HEK293 (cell line): ENCODE measurements around the gene ARTN.

Source experiments
- CTCF ChIA-PET: fragments of 350-600 bp; formaldehyde crosslinking; extraction: SDS; loops from one replicate; lab custom pipeline; 2021; ENCODE audit warnings: antibody characterized with exemption; lab: Yijun Ruan, JAX
- POLR2A ChIA-PET: fragments of 300-600 bp; formaldehyde crosslinking; extraction: SDS; loops from one replicate; lab custom pipeline; 2020; ENCODE audit warnings: antibody characterized with exemption, inconsistent platforms; lab: Yijun Ruan, JAX
- H3K27ac ChIP-seq: fragments of 200-500 bp; sonication (Bioruptor generic); 2 replicates; pipeline ENCODE4 v1.5.1; 2014; ENCODE audit warnings: low read depth, low read length, control low read depth, inconsistent platforms; ENCODE audit errors: extremely low read depth
- H3K36me3 ChIP-seq, 2 experiments: fragments of 200-500 bp in 1 of 2; sonication (Bioruptor generic) in 1 of 2; 1 replicate in 1 of 2; 2 replicates in 1 of 2; pipeline ENCODE4 v1.5.1; 2014 to 2017; ENCODE audit warnings: inconsistent platforms in 2 of 2, low read length in 2 of 2; ENCODE audit not compliant: control insufficient read depth in 2 of 2, insufficient read depth in 1 of 2
- H3K4me1 ChIP-seq: fragments of 200-500 bp; sonication (Bioruptor generic); 2 replicates; pipeline ENCODE4 v1.5.1; 2014; ENCODE audit warnings: mild to moderate bottlenecking, low read length, inconsistent platforms; ENCODE audit not compliant: control insufficient read depth, insufficient read depth
- H3K4me3 ChIP-seq: 2 replicates; pipeline ENCODE4 v1.5.1; 2011; ENCODE audit warnings: low read depth, mild to moderate bottlenecking, control low read depth, low read length, moderate library complexity
- H3K9me3 ChIP-seq: fragments of 200-500 bp; sonication (Bioruptor generic); 2 replicates; pipeline ENCODE4 v1.5.1; 2014; ENCODE audit warnings: low read depth, low read length, inconsistent platforms; ENCODE audit not compliant: control insufficient read depth, insufficient read depth
- BCL11B ChIP-seq: fragments of 450-650 bp; formaldehyde crosslinking; IDR thresholded peaks from 2 replicates; pipeline ENCODE4 v1.5.1; 2016; ENCODE audit warnings: low read depth, missing biosample characterization, missing genetic modification characterization
- GFI1B ChIP-seq: fragments of 450-650 bp; formaldehyde crosslinking; IDR thresholded peaks from 2 replicates; pipeline ENCODE4 v1.5.1; 2016; ENCODE audit warnings: missing biosample characterization, missing genetic modification characterization
- PRDM1 ChIP-seq: fragments of 450-650 bp; formaldehyde crosslinking; IDR thresholded peaks from 2 replicates; pipeline ENCODE4; 2016; ENCODE audit warnings: missing biosample characterization, missing genetic modification characterization
- SP3 ChIP-seq: fragments of 450-650 bp; formaldehyde crosslinking; IDR thresholded peaks from 2 replicates; pipeline ENCODE4 v1.5.1; 2016; ENCODE audit warnings: missing biosample characterization, missing genetic modification characterization
- WT1 ChIP-seq: fragments of 450-650 bp; formaldehyde crosslinking; IDR thresholded peaks from 2 replicates; pipeline ENCODE4 v1.5.1; 2016; ENCODE audit warnings: missing biosample characterization, missing genetic modification characterization
- ZBTB48 ChIP-seq: fragments of 450-650 bp; formaldehyde crosslinking; IDR thresholded peaks from 2 replicates; pipeline ENCODE4 v1.5.1; 2016; ENCODE audit warnings: missing biosample characterization, missing genetic modification characterization
- ZIC2 ChIP-seq: fragments of 450-650 bp; formaldehyde crosslinking; IDR thresholded peaks from 2 replicates; pipeline ENCODE4 v1.5.1; 2016; ENCODE audit warnings: missing biosample characterization, missing genetic modification characterization
- ZNF138 ChIP-seq: fragments of 450-650 bp; formaldehyde crosslinking; IDR thresholded peaks from 2 replicates; pipeline ENCODE4 v1.5.1; 2016; ENCODE audit warnings: missing biosample characterization, missing genetic modification characterization, borderline replicate concordance
- ZNF184 ChIP-seq: fragments of 450-650 bp; IDR thresholded peaks from 2 replicates; pipeline ENCODE4 v1.5.1; 2018; ENCODE audit warnings: missing biosample characterization, mild to moderate bottlenecking, missing genetic modification characterization
- ZNF223 ChIP-seq: fragments of 450-650 bp; formaldehyde crosslinking; IDR thresholded peaks from 2 replicates; pipeline ENCODE4 v1.5.1; 2016; ENCODE audit warnings: missing biosample characterization, missing genetic modification characterization
- ZNF274 ChIP-seq, 2 experiments: fragments of 200-500 bp in 1 of 2; fragments of 450-650 bp in 1 of 2; sonication (Bioruptor generic) in 1 of 2; formaldehyde crosslinking in 1 of 2; IDR thresholded peaks; 2 replicates each; pipeline versions ENCODE4 v1.5.1 to v1.6.1; 2014 to 2016; ENCODE audit warnings: borderline replicate concordance in 1 of 2, inconsistent platforms in 1 of 2, low read length in 1 of 2, missing biosample characterization in 1 of 2, missing genetic modification characterization in 1 of 2
- ZNF324 ChIP-seq: fragments of 450-650 bp; formaldehyde crosslinking; IDR thresholded peaks from 2 replicates; pipeline ENCODE4 v1.5.1; 2016; ENCODE audit warnings: missing biosample characterization, missing genetic modification characterization
- ZNF335 ChIP-seq: fragments of 450-650 bp; formaldehyde crosslinking; conservative IDR thresholded peaks from 2 replicates; pipeline ENCODE4 v1.5.1; 2016; ENCODE audit warnings: missing biosample characterization, missing genetic modification characterization
- ZNF354C ChIP-seq: fragments of 450-650 bp; formaldehyde crosslinking; IDR thresholded peaks from 2 replicates; pipeline ENCODE4 v1.5.1; 2016; ENCODE audit warnings: missing biosample characterization, missing genetic modification characterization, low read depth, borderline replicate concordance
- ZNF48 ChIP-seq: fragments of 450-650 bp; formaldehyde crosslinking; IDR thresholded peaks from 2 replicates; pipeline ENCODE4 v1.5.1; 2016; ENCODE audit warnings: missing biosample characterization, missing genetic modification characterization
- ZNF521 ChIP-seq: fragments of 450-650 bp; formaldehyde crosslinking; IDR thresholded peaks from 2 replicates; pipeline ENCODE4 v1.5.1; 2017; ENCODE audit warnings: missing biosample characterization, mild to moderate bottlenecking, missing genetic modification characterization
- ZNF529 ChIP-seq: fragments of 450-650 bp; formaldehyde crosslinking; IDR thresholded peaks from 2 replicates; pipeline ENCODE4 v1.5.1; 2017; ENCODE audit warnings: missing genetic modification characterization, missing biosample characterization; ENCODE audit not compliant: insufficient replicate concordance
- ZNF558 ChIP-seq: fragments of 450-650 bp; formaldehyde crosslinking; IDR thresholded peaks from 2 replicates; pipeline ENCODE4 v1.5.1; 2016; ENCODE audit warnings: missing biosample characterization, missing genetic modification characterization
- ZNF561 ChIP-seq: fragments of 450-650 bp; IDR thresholded peaks from 2 replicates; pipeline ENCODE4 v1.5.1; 2018; ENCODE audit warnings: missing biosample characterization, missing genetic modification characterization, borderline replicate concordance
- ZNF596 ChIP-seq: fragments of 450-650 bp; IDR thresholded peaks from 2 replicates; pipeline ENCODE4 v1.5.0; 2018; ENCODE audit warnings: missing biosample characterization, mild to moderate bottlenecking, missing genetic modification characterization, moderate library complexity
- ZNF600 ChIP-seq: fragments of 450-650 bp; formaldehyde crosslinking; IDR thresholded peaks from 2 replicates; pipeline ENCODE4 v1.5.1; 2016; ENCODE audit warnings: missing biosample characterization, missing genetic modification characterization
- ZNF658 ChIP-seq: fragments of 450-650 bp; formaldehyde crosslinking; IDR thresholded peaks from 2 replicates; pipeline ENCODE4; 2016; ENCODE audit warnings: missing biosample characterization, missing genetic modification characterization
- ZNF660 ChIP-seq: fragments of 450-650 bp; IDR thresholded peaks from 2 replicates; pipeline ENCODE4 v1.5.1; 2018; ENCODE audit warnings: missing biosample characterization, mild to moderate bottlenecking, missing genetic modification characterization
- ZNF677 ChIP-seq: fragments of 450-650 bp; IDR thresholded peaks from 2 replicates; pipeline ENCODE4 v1.5.0; 2018; ENCODE audit warnings: missing biosample characterization, mild to moderate bottlenecking, missing genetic modification characterization, moderate library complexity
- ZNF792 ChIP-seq: fragments of 450-650 bp; formaldehyde crosslinking; IDR thresholded peaks from 2 replicates; pipeline ENCODE4 v1.5.1; 2016; ENCODE audit warnings: missing biosample characterization, missing genetic modification characterization
- TF ChIP-seq, protein P1 (sequence below): fragments of 450-650 bp; formaldehyde crosslinking; IDR thresholded peaks from 2 replicates; pipeline ENCODE4 v1.5.1; 2016; ENCODE audit warnings: missing biosample characterization, missing genetic modification characterization
- TF ChIP-seq, protein P2 (sequence below): fragments of 450-650 bp; formaldehyde crosslinking; IDR thresholded peaks from 2 replicates; pipeline ENCODE4 v1.5.1; 2016; ENCODE audit warnings: missing biosample characterization, missing genetic modification characterization

ARTN gene

DNA sequence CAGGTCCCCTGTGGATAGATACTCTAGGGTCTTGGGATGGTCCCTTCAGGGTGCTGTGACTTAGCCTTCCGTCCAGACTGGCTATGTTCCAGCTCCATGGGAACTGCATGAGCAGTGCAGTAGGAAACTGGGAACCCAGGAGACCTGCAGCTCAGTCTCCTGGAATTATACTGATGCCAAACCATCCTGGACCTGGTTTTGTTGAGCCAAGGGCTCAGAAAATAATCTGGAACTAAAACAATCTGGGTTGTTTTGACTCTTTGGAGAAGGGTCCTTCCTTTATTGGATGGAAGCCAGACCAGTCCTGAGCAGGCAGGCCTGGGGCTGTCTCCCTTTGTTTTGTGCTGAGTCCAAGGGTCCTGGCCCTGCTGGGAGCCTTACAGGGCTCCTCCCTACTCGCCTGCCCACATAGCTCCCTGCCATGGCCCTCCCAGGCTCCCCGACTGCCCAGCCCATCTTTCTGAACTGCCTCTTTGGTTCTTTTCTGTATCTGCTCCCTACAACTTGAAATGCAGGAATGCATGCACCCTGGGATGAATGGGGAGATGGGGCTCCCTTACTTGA is 14.4 kb downstream of the ARTN start:
- no peak for TF ChIP-seq WT1 (tag by site-specific recombination)
- TF ChIP-seq, protein P1, sequence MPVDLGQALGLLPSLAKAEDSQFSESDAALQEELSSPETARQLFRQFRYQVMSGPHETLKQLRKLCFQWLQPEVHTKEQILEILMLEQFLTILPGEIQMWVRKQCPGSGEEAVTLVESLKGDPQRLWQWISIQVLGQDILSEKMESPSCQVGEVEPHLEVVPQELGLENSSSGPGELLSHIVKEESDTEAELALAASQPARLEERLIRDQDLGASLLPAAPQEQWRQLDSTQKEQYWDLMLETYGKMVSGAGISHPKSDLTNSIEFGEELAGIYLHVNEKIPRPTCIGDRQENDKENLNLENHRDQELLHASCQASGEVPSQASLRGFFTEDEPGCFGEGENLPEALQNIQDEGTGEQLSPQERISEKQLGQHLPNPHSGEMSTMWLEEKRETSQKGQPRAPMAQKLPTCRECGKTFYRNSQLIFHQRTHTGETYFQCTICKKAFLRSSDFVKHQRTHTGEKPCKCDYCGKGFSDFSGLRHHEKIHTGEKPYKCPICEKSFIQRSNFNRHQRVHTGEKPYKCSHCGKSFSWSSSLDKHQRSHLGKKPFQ: no peak
- TF ChIP-seq ZNF223: no peak
- TF ChIP-seq ZNF529: no peak
- TF ChIP-seq ZIC2 (tag by site-specific recombination): peak; percentile 51
- TF ChIP-seq PRDM1: no peak
- TF ChIP-seq ZNF792 (tag by site-specific recombination): no peak
- TF ChIP-seq ZBTB48: 0 out of 2 replicates have a peak, but pooled peaks have one; percentile 21
- TF ChIP-seq ZNF335 (tag by site-specific recombination): peak; percentile 98
- H3K4me3 ChIP-seq: peak overlapping the region; percentile 85
- H3K27ac ChIP-seq: no peak overlapping the region; the same call in 1 of the 2 replicates
- peaks cover 7% of the 10 kb centered on the region for H3K4me1 ChIP-seq
- peaks cover 0 to 34% of the 10 kb centered on the region in 2 experiments; a peak in 1 of 3 replicates for H3K36me3 ChIP-seq
- POLR2A ChIA-PET: interaction anchor here (0.6 to 2.7 kb wide), 9 partner anchors 10 to 590 kb away, joined by 3 to 15 read pairs (median 4); partner anchors contain the start of genes ATP6V0B, CDC20 and KDM4A
- CTCF ChIA-PET: interaction anchor here (0.5 to 6.4 kb wide), 3 partner anchors 99 to 1193 kb away, joined by 3 to 79 read pairs (median 4); no protein-coding TSS in a partner anchor
- no peaks in the 10 kb centered on the region for H3K9me3 ChIP-seq

DNA sequence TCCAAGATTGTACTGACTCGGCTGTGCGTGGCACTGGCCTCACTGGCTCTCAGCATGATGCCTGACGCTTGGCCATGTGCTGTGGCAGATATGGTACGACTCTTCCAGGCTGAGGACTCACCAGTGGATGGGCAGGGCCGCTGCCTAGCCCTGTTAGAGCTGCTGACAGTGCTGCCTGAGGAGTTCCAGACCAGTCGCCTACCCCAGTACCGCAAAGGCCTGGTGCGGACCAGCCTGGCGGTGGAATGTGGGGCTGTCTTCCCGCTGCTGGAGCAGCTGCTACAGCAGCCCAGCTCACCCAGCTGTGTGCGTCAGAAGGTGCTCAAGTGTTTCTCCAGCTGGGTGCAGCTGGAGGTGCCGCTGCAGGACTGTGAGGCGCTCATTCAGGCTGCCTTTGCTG is 16.1 kb downstream of the ARTN start:
- peaks cover 11% of the 10 kb centered on the region for H3K4me1 ChIP-seq
- H3K9me3 ChIP-seq: no peaks in the 10 kb centered on the region
- no peak for TF ChIP-seq ZNF558 (tag by site-specific recombination)
- TF ChIP-seq ZNF600 (tag by site-specific recombination): peak; percentile 68
- TF ChIP-seq, all 188 proteins: peak for 1
- ChIA-PET POLR2A (interaction anchor here (0.9 kb wide), 1 partner anchor 21 kb away, joined by 3 read pairs; no protein-coding TSS in a partner anchor), CTCF (no interaction called here)
- no peak overlapping the region for H3K4me3 ChIP-seq
- no peak overlapping the region for H3K27ac ChIP-seq
- peaks cover 0 to 38% of the 10 kb centered on the region in 2 experiments; a peak in 1 of 3 replicates for H3K36me3 ChIP-seq

DNA sequence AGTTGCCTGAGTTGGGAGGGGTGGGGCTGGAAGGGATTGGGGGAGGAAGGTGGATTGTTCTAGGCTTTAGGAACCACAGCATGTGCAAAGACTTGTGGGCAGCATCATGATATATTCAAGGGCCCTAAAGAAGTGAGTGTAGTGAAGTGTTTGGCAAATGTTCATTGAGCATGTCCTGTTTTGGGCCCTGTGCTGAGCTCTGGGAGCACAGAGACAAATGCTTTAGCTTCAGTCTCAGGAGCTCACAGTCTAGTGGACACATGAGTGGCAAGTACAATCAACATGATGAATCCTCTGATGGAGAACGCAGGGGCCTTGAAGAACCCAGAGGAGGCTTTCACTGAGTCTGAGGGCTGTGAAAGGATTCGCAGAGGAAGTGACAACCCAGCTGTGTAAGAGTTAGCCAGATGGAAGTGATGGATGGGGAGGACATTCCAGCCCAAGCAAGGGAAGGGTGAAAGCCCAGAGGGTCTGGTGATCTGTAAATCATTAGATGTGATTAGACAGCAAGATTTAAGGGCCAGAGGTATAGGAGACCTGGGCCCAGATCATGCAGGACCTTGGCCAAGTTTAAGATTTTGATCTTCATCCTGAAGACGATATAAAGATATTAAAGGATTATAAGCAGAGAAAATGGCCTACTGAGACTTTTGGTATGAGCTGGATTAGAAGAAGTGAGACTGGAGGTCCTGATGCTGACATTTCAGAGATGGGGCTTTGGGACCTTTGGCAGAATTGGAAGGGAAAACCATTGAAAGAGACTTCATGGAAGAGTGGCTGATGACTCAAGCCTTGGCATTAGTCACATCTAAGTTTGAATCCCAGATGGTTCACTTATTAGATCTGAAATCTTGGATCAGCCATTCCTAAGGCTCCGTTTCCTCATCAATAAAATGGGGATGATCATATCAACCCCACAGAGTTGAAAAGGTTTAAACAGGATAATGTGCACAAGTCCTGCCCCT is 17.7 kb downstream of the ARTN start:
- no peak overlapping the region for H3K27ac ChIP-seq
- no peak overlapping the region for H3K4me3 ChIP-seq
- ChIA-PET POLR2A (interaction anchor here (1.6 kb wide), 1 partner anchor 23 kb away, joined by 4 read pairs; no protein-coding TSS in a partner anchor), CTCF (interaction anchor here (0.6 to 1.4 kb wide), 4 partner anchors 16 to 644 kb away, joined by 3 to 4 read pairs (median 4); no protein-coding TSS in a partner anchor)
- H3K36me3 ChIP-seq: peaks cover 0 to 50% of the 10 kb centered on the region in 2 experiments; a peak in 1 of 3 replicates
- peaks cover 11% of the 10 kb centered on the region for H3K4me1 ChIP-seq
- no peaks in the 10 kb centered on the region for H3K9me3 ChIP-seq
- TF ChIP-seq ZNF660: no peak
- no peak for TF ChIP-seq ZNF561 (tag by site-specific recombination)
- no peak for TF ChIP-seq GFI1B (tag by site-specific recombination)
- TF ChIP-seq ZNF138 (tag by site-specific recombination): no peak
- TF ChIP-seq, protein P2, sequence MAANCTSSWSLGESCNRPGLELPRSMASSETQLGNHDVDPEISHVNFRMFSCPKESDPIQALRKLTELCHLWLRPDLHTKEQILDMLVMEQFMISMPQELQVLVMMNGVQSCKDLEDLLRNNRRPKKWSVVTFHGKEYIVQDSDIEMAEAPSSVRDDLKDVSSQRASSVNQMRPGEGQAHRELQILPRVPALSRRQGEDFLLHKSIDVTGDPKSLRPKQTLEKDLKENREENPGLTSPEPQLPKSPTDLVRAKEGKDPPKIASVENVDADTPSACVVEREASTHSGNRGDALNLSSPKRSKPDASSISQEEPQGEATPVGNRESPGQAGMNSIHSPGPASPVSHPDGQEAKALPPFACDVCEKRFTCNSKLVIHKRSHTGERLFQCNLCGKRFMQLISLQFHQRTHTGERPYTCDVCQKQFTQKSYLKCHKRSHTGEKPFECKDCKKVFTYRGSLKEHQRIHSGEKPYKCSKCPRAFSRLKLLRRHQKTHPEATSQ (tag by site-specific recombination): no peak
- TF ChIP-seq ZNF48 (tag by site-specific recombination): no peak
- TF ChIP-seq BCL11B (tag by site-specific recombination): no peak
- no peak for TF ChIP-seq SP3
- no peak for TF ChIP-seq ZNF596 (tag by site-specific recombination)
- no peak for TF ChIP-seq ZIC2 (tag by site-specific recombination)
- TF ChIP-seq ZNF184 (tag by site-specific recombination): no peak
- TF ChIP-seq ZNF521 (tag by site-specific recombination): no peak
- no peak for TF ChIP-seq ZNF324
- TF ChIP-seq ZNF274 (IDR thresholded peaks at IDR 0.05; ENCODE audit: low read length): no peak
- TF ChIP-seq ZNF274 (tag by site-specific recombination; IDR thresholded peaks at IDR 0.05; ENCODE audit: borderline replicate concordance): no peak
- no peak for TF ChIP-seq ZNF677 (tag by site-specific recombination)
- no peak for TF ChIP-seq ZNF354C (tag by site-specific recombination)
- no peak for TF ChIP-seq ZNF658 (tag by site-specific recombination)
